ENCODE results near the gene NBL1.

DNA sequence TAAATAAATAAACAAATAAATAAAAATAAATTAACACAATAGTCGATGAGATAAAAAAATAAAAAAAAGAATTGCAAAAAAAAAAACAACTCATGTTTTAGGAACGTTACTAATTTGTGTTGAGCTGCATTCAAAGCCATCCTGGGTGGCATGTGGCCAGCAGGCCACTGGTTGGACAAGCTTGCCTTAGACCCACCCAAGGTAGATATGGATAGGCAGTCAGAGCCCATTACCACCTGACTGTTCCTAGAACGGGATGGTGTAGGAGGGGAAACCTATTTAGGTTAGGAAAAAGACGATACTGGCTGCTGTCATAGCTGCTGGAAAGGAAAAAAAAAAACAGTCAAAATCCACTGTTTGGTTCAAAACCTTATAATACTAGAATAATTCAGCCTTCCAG lies 61.4 kb downstream of the NBL1 start:
- TF ChIP-seq POLR2AphosphoS5 (IDR thresholded peaks at IDR 0.05) (no peak), CTCF (IDR thresholded peaks at IDR 0.05) (no peak), EP300 (IDR thresholded peaks at IDR 0.05) (no peak)
